Melanocyte of skin (primary cell): ENCODE results near the gene NMD3. TPM values are rescaled to one million over a fixed set of nuclear protein-coding genes. Genes with fewer than 3 reads are reported as not detected.

Source experiments
- small RNA-seq, 2 donors: library from RNA; depleted of rRNA; stranded (forward); fragments of <200 nt; gene quantifications; one replicate each; pipeline ENCODE3, GENCODE V24; 2012
- total RNA-seq, 2 donors: library from RNA; depleted of rRNA; stranded (reverse); fragments of >200 nt; gene quantifications; 2 replicates each; pipeline ENCODE4 v1.2.3, GENCODE V29; 2012

Gene NMD3
- total RNA-seq: 10 to 100 TPM; 31.0 to 46.3 TPM

DNA sequence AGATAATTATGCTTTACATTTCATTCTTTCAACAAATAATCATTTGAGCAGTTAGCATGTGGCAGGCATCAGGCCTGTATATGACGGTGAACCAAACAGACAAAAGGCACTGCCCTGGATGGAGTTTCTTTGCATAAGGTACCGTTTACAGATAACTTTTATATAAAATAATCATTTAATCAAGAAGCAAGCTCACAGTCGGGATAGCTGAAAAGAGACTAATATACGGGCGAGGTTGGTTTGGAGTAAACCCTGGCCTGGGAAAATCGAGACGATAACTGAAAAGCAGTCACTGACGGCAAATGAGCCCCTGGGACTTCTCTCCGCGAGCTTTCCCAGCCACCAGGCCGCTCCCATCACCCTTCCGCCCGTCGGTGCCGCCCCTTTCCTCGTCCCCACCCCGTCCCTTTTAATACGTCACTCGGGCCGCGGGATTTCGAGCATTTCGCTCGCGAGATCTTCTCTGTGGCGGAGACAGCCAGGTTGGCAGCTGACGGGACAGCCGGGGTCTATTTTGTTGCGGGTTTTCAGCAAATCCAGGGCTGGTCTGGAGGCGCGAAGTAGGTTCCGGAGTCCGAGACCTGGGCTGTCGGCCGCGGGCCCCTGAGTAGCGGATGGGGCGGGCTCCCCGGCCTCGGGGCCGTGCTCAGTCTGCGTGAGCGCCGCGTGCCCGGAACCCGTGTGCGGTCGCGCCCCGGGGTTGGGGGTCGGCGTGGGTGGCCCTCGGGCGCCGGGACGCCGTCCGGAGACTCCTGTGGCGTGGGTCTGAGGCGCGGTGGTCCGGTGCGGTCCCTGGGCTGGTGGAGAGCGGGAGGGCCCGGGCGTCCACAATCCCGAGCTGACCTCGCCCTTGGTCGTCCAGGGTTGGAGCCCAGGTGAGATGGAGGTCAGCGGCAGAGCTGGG is at the start of gene NMD3:
NMD3 (plus strand) TSS at position 462 of the 904 bp plus-strand sequence. CDS start 703 bp downstream, outside the sequence.

Small RNA genes within 50 kb of the gene (small RNA-seq; reads per million reads assigned to genes)
- 0 reads per million in 2 donors for gene AC108738.1

Other genes with a start within 250 kb of the NMD3 start
- gene B3GALNT1, start 116.0 kb upstream of the NMD3 start, total RNA-seq: 10 to 100 TPM; 24.1 to 42.6 TPM
- gene SPTSSB, start 150.2 kb downstream of the NMD3 start, total RNA-seq: not detected